Hematopoietic multipotent progenitor cell treated with erythropoietin and hydrocortisone succinate and interleukin-3 and kit ligand, for 17 days (in vitro differentiated cells): ENCODE data around the gene LIN54.
"Not testable (repeated sequence)": the region's sequence is repeated elsewhere in the genome, so short reads cannot be mapped to it uniquely, and the experiment has no call there.

Experiments used
- DNase-seq: peaks from one replicate; pipeline ENCODE4 v3.0.0-alpha.2; 2015; ENCODE audit warnings: low spot score

Gene LIN54

DNA sequence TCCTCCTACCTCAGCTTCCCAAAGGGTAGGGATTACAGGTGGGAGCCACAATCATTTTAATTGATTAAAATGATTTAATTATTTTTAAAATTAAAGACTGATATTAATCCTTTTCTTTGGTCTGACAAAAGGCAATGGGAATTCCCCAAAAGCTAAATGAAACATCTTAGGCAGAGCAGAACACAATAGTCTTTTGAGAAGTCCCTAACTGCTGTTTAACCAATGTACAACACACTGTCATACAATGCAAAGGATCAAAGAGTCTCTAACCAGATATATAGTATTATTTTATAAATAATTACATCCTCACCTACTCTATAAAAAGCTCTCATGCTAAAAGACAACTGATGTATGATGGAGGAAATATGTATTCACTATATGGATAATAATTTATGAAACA, 63.1 kb downstream of the LIN54 start:
- DNase-seq = no peak

DNA sequence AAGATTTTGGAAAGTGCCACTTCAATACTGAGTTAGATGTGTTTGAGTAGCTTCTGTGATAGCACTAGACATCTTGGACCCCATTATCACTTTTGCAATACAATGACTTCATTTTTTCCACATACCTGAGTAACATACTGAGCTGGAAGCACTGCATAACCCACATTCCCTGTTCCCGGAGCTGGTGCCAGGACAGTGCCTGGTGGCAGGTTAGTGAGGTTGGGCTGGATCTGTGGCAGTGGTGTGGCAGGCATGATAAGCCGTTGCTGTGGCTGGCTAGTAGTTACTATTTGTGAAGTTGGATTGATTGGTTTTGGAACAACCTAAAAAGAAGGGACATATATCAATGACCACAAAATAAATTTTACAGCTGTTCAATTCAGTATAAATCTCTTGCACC, 71.2 kb downstream of the LIN54 start:
- DNase-seq = no peak

DNA sequence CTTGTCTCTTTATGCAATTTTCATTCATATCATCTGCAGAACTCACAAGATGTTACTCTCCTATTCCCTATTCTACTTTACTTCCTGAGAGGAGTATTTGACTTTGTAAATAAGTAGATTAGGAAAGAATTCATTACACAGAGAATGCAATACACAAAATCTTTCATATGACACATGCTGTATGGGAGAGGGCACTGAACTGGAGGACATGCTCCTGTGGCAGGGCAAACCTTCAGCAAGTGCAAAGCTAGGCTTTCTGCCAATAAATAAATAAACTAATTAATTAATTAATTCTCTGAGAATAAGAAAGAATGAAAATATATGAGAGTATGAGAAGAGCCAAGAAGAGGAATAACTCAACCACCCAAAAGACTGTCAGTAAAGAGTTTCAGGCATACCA, 76.2 kb downstream of the LIN54 start:
- no peak for DNase-seq

DNA sequence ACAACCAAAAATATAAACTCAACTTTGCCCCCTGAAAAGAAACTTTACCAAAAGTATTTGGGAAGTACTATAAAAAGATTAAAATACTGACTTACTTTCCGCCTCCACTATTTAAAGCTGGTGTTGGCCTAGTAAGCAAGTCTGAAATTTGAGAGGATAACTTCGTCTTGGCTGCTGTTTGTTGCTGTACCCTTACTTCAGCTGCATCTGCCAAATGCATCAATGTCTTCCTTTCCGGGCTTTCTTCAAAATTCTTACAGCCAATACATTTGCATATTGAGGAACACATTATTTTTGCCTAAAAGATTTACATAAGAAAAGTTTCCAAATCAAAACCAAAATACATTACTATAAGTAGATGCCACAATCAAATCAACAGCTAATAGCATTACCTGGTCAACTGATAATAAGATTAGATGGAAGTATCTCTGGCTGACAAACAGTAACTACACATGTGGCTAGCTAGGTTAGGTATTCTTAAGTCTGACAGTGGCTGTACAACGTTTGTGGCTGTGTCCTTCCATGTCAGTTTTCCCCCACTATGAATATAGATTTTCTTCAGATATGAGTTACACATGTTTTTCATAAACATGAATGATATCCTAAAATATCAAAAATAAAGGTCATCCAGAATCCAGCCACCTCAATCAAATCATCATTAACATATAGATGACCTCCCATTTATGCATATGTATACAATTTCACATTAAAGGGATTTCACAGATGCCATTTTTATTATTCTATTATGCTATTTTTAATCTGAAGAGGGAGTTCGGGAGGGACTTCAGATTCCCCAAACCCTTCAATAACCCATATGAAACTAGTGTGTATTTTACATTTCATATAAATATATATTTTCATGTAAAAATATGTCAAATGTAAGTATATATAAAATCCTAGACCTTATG, 79.5 kb downstream of the LIN54 start:
- no peak for DNase-seq

DNA sequence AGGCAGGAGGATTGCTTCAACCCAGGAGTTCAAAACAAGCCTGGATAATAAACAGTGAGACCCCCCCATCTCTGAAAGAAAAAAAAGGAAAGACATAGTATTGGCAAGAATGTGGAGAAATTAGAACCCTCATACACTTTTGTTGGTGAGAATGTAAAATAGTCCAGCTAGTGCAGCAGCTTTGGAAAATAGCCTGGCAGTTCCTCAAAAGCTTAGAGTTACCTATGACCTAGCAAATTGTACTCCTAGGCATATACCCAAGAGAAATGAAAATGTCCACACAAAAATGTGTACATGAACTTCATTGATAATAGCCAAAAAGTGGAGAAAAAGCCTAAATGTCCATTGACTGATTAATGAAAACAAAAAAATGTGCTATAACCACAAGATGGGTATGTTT, 88.8 kb downstream of the LIN54 start:
- no peak for DNase-seq

DNA sequence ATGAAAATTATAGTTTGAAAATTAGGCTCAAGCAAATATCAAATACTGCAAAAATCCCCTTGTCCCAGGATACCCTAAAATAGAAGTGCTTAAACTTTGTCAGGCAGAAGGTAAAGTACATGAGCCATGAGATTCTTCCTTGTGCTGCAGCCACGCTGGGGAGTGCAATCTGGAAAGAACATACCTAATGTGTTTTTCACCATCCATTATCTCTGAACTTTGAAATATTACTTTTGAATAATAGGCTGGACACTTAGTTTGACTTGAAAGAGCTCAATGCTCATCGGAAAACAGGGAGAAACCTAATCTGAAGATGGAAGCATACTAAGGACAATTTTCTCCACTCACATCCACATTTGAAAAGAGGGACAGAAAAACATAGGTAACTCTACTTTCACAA, 91.2 kb downstream of the LIN54 start:
- DNase-seq = no peak

DNA sequence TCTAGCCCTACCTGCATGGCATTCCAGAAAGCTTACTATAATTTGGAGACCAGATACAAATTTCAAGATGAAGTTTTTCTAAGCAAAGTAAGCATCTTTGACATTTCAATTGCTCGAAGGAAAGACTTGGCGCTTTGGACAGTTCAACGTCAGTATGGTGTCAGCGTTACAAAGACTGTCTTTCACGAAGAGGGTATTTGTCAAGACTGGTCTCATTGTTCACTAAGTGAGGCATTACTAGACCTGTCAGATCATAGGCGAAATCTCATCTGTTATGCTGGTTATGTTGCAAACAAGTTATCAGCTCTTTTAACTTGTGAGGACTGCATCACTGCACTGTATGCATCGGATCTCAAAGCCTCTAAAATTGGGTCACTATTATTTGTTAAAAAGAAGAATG, 92.5 kb downstream of the LIN54 start:
- no peak for DNase-seq

DNA sequence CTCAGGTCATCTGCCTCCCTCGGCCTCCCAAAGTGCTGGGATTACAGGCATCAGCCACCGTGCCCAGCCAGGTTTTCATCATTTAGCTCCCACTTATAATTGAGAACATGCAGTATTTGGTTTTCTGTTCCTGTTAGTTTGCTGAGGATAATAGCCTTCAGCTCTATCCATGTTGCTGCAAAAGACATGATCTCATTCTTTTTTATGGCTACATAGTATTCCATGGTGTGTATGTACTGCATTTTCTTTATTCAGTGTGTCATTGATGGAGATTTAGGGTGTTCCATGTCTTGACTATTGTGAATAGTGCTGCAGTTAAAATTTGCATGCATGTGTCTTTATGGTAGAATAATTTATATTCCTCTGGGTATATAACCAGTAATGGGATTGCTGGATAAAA, 96.7 kb downstream of the LIN54 start:
- not testable (repeated sequence) for DNase-seq

DNA sequence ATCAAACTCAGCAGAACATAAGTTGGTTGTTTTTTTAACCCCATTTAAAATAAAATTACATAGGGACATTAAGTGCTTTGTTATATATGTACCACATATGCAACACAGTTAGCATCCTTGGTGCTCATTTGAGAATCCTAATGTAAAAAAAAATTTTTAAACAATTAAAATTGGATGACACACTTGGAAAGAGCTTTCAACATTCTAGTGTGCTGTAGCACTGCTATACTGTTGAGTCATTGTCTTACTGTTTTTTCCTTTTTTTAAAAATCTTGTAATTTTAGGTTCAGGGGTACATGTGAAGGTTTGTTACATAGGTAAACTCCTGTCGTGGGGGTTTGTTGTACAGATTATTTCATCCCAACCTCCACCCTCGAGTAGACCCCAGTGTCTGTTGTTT, 97.3 kb downstream of the LIN54 start:
- DNase-seq = no peak

DNA sequence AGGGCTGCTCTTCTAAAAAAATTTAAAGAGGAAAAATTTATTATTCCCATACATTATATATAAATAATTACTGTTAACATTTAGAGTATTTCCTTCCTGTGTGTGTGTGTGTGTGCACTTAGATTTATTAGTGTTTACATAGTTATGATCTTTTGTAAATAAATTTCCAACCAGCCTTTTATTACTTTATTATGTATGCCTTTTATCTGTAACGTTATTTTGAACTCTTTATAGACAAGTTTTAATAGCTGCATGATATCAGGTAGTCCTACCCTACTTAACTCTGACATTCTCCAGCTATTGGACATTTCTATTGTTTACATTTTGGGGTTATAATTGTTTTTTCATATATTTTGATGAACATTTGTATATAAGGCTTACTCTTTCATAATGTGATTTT, 101.3 kb downstream of the LIN54 start:
- no peak for DNase-seq

DNA sequence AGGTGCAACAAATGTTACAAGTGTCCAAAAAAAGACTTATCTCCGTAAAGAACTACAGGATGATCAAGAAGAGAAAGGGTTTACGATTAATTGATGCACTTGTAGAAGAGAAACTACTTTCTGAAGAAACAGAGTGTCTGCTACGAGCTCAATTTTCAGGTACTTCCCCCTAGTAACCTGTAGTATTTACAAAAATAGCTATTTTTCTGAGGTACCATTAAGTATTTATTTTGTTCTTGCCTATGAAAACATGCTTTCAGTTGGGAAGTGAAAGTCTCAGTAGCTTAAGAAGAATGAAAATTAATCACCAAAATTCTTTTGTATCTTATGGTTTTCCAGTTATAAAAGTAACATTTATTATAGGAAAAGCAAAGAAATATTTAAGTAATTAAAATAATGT, 104.2 kb downstream of the LIN54 start:
- no peak for DNase-seq

DNA sequence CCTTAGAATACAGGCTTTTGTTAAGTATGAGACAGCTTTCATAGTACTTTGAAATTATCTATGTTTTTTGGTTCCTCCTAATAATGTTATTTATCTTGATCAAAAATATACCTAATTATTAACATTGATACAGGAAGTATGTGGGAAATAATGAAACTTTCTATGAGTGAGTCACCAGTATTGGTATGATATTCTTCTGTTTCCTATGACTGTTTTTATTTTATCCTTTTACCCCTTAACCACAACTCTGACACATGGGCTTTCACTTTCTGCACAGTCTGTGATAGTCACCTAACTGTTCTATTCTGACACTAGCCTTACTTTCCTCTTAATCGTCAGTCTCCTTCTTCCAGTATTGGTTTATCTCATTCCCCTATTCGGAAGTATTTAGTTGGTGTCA, 105.4 kb downstream of the LIN54 start:
- no peak for DNase-seq

DNA sequence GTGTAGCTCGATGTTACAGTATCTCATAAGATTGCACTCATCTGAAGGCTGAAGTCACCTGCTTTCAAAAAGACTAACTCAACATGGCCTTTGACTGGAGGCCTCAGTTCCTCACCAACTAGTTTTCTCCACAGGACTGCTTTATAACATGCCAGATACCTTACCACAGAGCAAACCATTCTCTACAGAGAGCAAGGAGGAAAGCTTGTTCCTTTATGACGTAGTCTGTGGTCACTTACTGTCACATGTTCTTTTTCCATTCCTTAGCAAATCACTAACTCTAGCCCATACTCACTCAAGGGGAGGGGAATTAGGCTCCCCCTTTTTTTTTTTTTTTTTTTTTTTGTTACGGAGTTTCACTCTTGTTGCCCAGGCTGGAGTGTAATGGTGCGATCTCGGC, 106.9 kb downstream of the LIN54 start:
- no peak for DNase-seq

DNA sequence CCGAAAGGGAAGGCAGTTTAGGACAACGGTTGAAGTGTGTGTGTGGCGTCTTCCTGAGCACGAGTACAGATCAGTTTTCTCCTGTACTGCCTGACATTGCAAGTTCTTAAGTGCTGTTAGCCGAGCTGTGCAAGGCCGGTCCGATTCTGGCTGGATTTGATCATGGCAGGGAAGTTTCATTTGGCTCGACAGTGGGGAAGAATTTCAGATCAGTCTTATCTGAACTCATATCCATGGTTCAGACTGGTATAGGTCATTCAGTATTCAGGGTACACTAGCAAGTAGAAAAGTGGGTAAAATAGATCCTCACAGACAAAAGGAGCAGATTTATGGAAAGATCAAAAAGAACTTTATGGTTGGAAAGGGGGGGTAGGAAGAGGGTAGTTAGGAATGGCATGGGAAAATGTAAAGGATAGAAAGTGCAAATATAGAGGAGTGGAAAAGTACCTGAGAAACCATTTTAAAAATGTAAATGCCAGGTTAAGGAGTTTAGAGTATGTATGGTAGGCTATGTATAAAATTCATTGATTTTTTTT, 109.4 kb downstream of the LIN54 start:
- DNase-seq = no peak

DNA sequence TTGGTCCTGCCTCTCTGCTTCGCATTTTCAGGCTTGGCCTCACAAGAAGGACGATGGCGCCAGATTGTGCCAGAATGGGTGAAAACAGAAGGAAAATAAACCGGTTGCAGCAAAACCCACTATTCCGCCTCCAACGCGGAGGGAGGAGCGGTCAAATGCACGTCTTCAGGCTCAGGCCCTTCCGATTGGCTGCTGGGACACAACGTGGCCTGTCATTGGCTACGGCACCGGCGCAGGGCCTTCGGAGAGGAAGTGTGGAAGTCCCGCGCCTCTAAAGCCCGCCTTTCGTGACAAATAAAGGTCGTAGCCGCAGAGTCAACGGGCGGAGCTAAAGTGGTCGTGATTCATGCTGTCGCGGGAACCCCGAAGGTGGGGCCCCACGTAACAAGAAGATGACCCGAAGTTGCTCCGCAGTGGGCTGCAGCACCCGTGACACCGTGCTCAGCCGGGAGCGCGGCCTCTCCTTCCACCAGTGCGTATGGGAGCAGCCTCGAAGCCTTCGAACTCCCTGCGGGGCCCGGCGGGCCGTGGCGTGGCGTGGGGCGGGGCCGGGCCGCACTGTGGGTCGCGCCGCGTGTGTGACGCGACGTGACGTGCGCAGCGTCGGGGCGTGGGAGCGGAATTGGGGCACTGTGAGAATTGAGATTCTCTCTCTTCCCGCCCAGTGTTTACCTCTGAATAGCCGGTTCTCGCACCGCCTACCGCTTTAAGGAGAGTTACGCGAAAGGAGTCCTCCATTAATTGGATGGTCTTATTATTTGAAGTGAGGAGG, 110.0 kb downstream of the LIN54 start, which contains the start of gene THAP9:
THAP9 (plus strand) TSS at position 325 of the 772 bp plus-strand sequence; CDS start at position 393, 68 bp downstream.
- DNase-seq = peak; percentile 98

DNA sequence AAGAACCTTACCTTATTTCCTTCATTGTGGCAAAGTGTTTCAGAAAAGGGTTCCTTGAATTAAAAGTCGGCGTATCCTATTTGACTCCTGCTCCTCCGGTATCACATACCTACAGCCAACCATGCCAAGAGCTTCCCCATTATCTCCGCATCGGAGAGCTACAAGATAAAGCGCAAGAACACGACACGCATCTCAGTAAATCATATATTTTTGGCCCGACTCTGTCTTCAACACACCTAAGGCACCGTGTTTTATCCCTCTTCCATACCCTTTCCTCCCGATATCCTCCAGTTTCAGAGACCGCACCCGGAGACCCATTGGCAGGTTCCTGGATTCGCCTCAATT, 110.6 kb downstream of the LIN54 start:
- no peak for DNase-seq

DNA sequence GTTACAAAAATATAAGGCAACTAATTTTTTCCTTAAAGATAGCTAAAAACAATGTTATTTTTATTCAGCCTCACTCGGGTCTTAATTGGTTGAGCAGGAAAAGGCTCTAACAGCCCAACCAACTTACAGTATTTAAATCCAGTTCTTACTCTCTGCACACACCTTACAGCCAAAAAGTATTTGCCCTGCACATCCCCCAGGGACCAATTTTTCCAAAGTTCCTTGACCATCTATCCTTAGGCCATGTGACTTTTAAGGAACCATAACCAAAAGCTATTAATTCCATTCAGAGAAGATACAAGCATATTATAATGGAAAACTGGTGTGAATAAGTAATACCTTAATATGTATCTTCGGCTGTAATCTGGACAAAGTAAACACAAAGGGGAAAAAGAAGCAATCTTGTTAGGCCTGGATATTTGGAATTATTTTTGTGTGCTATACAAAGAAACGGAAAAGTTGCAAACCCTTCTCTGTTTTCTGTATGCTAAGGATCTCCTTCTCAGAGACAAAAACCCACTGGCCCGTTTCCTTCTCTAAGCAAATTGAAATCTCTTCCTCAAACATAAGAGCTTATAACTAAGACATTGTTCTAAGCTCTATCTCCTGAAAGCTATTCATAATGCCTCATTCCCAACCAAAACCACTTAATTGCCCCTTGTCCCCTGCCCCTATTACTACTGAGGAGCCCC, 111.1 kb downstream of the LIN54 start:
- no peak for DNase-seq

DNA sequence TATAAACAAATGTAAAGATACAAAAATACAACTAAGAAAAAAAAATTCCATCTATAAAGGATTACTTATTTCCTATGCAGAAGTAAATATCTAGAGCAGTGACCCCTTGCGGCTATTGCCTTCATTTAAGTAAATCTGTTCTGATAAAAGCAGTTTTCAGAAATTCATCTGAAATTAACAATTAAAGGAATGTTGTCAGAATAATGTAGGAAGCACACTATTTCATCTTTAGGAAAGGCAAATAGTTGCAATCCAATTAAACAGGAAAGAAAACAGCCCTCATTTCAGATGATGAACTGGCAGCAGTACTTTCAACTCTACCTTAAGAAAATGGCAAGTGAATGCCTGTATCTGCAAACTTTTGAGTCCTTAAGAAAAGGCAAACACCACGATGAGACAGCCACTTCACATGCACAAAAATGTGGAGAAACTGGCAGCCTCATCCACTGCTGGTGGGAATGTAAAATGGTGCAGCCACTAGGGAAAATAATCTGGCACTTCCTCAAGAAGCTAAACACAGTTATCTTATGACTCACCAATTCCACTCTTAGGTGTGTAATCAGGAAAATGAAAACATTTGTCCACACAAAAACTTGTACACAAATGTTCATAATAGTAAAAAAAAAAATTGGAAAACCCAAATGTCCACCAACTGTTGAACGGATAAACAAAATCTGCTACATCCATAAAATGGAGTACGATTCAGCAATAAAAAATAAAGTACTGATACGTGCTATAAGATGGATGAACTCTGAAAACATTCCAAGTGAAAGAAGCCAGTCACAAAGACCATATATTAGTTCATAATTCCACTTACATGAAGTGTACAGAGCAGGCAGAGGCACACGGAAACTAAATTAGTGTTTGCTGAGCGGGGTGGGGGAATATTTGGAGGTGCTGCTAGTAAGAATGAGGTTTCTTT, 112.0 kb downstream of the LIN54 start:
- peak; percentile 65 for DNase-seq

DNA sequence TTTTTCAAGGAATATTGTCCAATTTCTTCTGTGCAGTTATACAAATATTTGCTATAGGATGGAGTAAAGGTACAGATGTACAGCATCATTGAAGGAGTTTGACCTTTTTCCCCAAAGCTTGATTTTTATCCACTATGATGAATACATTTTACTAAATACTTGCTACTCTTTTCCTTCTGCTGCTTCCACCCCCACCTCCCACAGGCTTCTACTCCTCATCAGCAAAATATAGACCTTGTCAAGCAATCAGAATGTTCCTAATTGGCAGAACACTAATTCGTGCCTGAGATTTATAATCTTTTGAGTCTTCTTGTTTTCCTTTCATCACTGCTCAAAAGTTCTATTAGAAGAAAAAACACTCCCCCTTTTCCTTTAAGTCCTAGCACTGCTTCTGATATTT, 113.9 kb downstream of the LIN54 start:
- no peak for DNase-seq

DNA sequence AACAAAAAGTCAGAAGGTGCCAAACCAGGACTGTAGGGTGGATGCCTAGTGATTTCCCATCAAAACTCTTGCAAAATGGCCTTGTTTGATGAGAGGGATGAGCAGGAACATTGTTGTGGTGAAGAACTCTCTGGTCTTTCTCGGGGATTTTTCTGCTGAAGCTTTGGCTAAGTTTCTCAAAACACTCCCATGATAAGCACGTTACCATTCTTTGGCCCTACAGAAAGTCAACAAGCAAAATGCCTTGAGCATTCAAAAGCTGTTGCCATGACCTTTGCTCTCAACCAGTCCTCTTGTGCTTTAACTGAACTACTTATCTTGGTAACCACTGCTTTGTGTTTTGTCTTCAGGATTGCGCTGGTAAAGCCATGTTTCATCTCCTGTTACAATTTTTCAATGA, 116.7 kb downstream of the LIN54 start:
- no peak for DNase-seq

DNA sequence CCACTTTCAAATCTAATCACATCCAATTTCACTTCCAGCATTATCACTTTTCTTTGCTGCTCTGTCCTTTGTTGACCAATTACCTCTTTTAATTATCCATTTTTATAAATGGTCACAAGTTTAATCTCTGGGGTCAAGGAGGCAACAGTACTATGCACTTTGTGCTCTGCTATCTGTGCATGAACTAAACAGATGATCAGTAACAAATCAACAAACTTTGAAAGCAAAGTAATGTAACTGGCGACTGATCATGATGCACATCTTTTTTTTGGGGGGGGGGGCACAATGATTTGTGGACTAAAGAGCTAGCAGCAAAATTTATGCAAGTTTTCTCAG, 118.2 kb downstream of the LIN54 start:
- DNase-seq = no peak
